ENCODE measurements around the gene ACSL1.

Gene ACSL1

DNA sequence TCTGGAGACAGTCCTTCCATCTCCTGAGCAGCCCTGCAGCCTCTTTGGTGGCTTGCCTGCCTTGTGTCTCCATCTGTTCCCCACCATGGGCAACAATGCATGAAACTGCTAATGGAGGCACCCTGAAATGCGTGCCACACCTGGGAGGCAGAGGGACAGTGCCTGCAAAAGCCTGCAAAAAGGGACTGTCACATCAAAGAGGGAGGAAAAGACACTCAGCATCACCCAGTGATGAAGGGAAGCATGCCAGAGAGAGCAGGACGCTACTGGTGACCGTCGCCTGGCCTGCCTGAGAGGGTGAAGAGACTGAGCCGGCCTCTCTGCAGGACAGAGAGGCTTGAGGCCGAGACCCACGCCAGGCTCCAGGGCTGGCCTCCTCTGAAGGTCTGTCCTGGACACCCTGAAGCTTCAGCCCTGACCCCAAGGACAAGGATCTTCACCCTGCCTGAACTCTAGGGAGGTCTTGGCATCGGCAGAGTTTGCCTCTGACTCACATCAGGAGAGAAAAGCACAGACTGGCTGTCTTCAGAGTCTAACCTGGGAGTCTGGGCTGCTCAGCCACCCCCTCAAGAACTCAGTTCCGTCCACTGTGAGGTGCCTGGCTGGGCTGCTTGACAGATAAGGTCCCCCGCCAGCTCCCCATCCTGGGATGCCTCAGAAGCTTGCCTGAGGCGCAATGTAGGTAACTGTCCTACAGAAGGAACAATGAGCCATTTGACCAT is 8.1 kb downstream of the ACSL1 start:
- no peak for TF ChIP-seq TAF1 (IDR thresholded peaks at IDR 0.05; ENCODE audit: borderline replicate concordance, insufficient read depth, low read length)
- no peak for TF ChIP-seq SIN3A (IDR thresholded peaks at IDR 0.05; ENCODE audit: borderline replicate concordance, insufficient read depth, low read length)
- TF ChIP-seq POLR2AphosphoS5 (IDR thresholded peaks at IDR 0.05; ENCODE audit: low read depth, low read length), result no peak
- TF ChIP-seq, protein P1, sequence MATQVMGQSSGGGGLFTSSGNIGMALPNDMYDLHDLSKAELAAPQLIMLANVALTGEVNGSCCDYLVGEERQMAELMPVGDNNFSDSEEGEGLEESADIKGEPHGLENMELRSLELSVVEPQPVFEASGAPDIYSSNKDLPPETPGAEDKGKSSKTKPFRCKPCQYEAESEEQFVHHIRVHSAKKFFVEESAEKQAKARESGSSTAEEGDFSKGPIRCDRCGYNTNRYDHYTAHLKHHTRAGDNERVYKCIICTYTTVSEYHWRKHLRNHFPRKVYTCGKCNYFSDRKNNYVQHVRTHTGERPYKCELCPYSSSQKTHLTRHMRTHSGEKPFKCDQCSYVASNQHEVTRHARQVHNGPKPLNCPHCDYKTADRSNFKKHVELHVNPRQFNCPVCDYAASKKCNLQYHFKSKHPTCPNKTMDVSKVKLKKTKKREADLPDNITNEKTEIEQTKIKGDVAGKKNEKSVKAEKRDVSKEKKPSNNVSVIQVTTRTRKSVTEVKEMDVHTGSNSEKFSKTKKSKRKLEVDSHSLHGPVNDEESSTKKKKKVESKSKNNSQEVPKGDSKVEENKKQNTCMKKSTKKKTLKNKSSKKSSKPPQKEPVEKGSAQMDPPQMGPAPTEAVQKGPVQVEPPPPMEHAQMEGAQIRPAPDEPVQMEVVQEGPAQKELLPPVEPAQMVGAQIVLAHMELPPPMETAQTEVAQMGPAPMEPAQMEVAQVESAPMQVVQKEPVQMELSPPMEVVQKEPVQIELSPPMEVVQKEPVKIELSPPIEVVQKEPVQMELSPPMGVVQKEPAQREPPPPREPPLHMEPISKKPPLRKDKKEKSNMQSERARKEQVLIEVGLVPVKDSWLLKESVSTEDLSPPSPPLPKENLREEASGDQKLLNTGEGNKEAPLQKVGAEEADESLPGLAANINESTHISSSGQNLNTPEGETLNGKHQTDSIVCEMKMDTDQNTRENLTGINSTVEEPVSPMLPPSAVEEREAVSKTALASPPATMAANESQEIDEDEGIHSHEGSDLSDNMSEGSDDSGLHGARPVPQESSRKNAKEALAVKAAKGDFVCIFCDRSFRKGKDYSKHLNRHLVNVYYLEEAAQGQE (IDR thresholded peaks at IDR 0.05; ENCODE audit: insufficient read depth in 1 of 2, low read depth in 2 of 2, low read length in 2 of 2), result no peak
- TF ChIP-seq FOXP2 (optimal IDR thresholded peaks at IDR 0.05; ENCODE audit: borderline replicate concordance, extremely low read depth, extremely low read length, insufficient read depth), result no peak

DNA sequence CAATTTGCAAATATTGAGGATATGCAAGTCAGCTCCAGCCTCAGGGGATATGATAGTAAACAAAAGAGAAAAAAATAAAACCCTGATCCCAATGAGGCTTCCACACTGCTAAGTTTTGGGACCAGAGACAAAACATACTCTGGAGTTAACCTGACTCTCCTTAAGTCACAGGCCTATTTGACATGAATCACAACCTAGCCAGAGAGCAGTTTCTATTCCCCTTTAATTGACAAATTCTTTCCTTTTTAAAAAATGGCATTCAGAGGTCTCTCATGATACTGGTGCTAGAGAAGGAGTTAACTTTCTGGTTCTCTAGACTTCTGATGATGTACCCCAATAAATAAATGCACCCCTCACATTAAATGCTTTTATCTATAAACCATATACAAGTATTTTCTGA is 8.8 kb downstream of the ACSL1 start:
- TF ChIP-seq, protein P1 (IDR thresholded peaks at IDR 0.05; ENCODE audit: insufficient read depth in 1 of 2, low read depth in 2 of 2, low read length in 2 of 2), result no peak
- TF ChIP-seq FOXP2 (optimal IDR thresholded peaks at IDR 0.05; ENCODE audit: borderline replicate concordance, extremely low read depth, extremely low read length, insufficient read depth) (no peak), POLR2AphosphoS5 (IDR thresholded peaks at IDR 0.05; ENCODE audit: low read depth, low read length) (no peak), TAF1 (IDR thresholded peaks at IDR 0.05; ENCODE audit: borderline replicate concordance, insufficient read depth, low read length) (no peak), SIN3A (IDR thresholded peaks at IDR 0.05; ENCODE audit: borderline replicate concordance, insufficient read depth, low read length) (no peak)

DNA sequence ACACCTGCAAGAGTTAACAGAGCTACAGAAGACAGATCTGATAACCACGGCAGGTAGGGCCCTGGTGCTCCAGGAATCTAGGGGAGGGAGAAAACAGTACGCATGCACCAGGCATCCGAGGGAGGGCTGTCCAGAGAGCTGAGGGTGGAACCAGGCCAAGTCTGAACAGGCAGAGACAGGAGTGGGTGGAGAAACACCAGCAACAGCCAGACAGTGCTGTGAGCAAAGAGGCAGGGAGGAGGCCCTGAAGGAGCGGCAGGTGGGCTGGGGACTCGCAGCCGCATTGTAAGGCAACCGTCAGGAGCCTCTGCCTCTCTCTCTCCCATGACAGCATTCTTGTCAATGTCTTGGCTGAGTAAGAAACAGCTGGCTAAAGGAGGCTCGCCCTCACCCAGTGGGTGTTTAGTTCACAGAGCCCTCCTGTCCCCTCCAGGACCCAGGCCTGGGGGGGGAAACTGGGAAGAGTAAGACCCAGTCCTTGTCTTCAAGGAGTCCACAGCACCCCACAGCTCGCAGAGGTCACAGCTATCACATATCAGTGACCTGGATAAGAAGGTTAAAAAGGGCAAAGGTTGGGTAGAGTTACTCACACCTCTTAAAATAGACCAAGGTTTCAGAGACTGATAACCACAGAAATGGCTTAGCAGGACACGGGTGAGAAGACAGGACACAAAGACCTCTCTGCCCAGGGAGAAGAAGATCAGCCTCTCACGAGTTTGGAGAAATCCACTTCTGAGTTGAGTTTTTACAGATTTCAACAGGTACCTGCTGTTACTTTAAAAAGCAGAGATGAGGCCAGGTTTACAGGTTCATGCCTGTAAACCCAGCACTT is 10.5 kb downstream of the ACSL1 start:
- TF ChIP-seq, protein P1 (IDR thresholded peaks at IDR 0.05; ENCODE audit: insufficient read depth in 1 of 2, low read depth in 2 of 2, low read length in 2 of 2), result no peak
- TF ChIP-seq FOXP2 (optimal IDR thresholded peaks at IDR 0.05; ENCODE audit: borderline replicate concordance, extremely low read depth, extremely low read length, insufficient read depth), result no peak

DNA sequence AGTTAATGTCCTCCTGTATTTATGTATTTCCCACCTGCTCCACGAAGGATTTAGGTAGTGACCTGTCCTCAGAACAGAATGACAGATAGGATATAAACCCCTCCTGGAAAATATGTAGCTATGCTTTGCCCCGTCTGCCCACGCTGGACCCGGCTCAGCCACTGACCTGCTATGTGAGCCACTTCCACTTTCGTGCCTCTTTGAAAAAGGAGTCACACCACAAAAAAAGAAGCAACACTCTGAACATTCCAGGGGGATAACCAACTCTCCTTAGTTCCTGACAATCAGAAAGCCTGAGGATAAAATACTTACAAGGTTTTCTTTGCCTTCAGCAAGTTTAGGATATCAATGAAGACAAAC is 11.1 kb downstream of the ACSL1 start:
- TF ChIP-seq, protein P1 (IDR thresholded peaks at IDR 0.05; ENCODE audit: insufficient read depth in 1 of 2, low read depth in 2 of 2, low read length in 2 of 2), result no peak
- no peak for TF ChIP-seq POLR2AphosphoS5 (IDR thresholded peaks at IDR 0.05; ENCODE audit: low read depth, low read length)
- TF ChIP-seq SIN3A (IDR thresholded peaks at IDR 0.05; ENCODE audit: borderline replicate concordance, insufficient read depth, low read length), result no peak
- no peak for TF ChIP-seq FOXP2 (optimal IDR thresholded peaks at IDR 0.05; ENCODE audit: borderline replicate concordance, extremely low read depth, extremely low read length, insufficient read depth)
- TF ChIP-seq TAF1 (IDR thresholded peaks at IDR 0.05; ENCODE audit: borderline replicate concordance, insufficient read depth, low read length), result no peak
